ENCODE results near the gene TMPRSS6.

The TMPRSS6 gene

GRCh38 chr22:37140686-37141323 lies 31.3 kb upstream of the TMPRSS6 start:
- no peak for DNase-seq

- no peak for DNase-seq
Measured at GRCh38 chr22:37139762-37140161, 30.2 kb upstream of the TMPRSS6 start.

- no peak for DNase-seq
Measured at GRCh38 chr22:37138849-37139561, 29.5 kb upstream of the TMPRSS6 start.

DNA sequence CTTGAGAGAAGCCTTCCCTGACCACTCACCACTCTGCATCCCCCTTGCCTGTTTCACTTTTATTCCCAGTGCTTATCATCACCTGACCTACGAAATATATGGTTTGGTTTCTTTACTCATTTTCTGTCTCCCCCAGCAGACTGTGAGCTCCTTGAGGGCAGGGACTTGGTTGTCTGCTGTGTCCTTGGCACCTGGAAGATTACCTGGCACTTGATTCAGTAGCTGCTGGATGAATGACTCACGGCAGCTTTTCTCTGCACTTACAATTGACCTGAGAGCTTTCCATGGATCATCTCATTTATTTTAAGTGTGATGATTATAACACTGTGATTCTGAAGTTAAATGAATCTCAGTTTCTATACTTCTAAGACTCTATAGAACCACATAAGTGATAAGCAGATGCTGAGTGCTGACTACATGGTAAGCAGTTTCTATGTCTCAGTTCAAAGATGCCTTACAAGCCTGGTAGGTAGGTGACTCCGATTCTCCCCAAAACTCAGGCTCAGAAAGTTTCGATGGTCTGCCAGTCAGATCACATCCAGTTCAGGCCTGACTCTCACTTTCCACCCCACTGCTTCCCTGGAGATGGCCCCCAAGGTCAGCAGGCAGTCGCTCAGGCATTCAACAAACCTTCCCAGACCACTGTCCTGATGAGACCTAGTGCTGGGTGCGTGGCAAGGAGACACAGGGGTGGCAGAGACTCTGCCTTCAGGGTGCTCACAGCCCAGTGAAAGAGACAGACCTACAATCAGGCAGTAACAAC lies 28.6 kb upstream of the TMPRSS6 start:
- DNase-seq, result no peak

GRCh38 chr22:37137131-37137530 lies 27.6 kb upstream of the TMPRSS6 start:
- no peak for DNase-seq

GRCh38 chr22:37135023-37135422 lies 25.5 kb upstream of the TMPRSS6 start:
- DNase-seq, result no peak

DNA sequence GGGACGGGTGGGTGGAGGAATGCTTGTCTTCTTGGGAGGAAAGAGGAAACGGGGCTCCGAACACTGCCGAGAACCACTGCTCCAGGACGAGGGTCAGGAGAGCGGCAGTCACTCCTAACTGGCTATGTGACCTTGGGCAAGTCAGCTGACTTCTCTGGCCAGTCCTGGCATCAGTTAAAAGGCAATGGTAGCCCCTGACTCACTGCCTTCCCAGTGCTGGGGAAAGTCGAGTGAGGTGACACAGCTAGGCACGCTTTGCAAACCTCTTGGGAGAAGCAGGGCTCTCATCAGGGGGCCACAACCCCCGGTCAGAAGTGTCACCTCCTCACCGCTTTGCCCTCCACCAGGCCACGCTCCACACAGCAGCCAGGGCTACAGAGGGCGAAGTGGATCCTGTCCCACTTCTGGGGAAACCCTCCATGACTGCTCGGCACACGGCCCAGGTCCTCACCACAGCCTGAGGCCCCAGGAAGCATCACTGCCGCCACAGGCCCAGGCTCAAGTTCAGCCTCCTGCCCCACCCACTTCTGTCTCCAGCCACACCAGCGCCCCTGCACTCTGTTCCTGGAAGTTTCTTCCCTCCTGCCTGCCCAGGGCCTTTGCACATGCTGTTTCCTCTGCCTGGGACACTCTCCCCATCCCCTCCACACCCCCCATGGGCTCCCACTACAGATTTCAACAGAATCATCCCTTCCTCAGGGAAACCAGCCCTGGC lies 23.9 kb upstream of the TMPRSS6 start:
- peak in 1 of 2 donors; percentile 10 for DNase-seq

GRCh38 chr22:37132773-37133172 lies 23.3 kb upstream of the TMPRSS6 start:
- no peak for DNase-seq

GRCh38 chr22:37129866-37130441 lies 20.4 kb upstream of the TMPRSS6 start:
- DNase-seq, result no peak

DNA sequence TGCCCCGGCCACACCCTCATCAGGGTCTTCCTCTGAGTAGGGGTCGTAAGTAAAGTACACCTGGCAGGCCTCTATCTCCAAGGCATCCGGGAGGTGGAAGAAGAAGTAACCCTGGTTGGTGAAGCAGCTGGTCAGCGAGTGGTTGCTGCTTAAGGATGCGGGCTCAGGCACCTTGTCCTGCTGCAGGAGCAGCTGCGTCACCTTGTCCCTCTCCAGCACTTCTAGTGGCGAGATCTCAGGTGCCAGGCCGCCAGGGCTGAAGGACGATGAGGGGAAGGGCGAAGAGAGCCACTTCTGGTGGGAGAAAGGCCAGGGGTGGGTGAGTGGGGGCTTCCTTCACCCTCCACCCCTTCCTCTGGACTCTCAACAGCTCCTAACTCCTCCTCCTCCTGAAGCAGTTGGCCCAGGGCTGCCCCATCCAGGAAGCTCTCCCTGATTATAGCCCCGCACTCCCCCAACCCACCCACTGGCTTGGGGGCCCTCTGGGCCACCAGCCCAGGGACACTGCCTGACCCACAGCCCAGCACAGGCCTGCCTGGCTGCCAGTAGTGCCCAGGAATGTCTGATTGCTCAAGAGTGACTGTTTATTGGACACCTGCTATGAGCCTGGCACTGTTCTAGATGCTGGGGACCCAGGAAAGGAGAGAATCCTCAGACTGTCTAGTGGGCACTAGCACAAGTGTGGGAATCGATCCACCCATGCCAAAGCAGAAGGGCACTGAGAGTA lies 19.2 kb upstream of the TMPRSS6 start:
- DNase-seq, result no peak

GRCh38 chr22:37127350-37127878 lies 17.9 kb upstream of the TMPRSS6 start:
- no peak for DNase-seq

DNA sequence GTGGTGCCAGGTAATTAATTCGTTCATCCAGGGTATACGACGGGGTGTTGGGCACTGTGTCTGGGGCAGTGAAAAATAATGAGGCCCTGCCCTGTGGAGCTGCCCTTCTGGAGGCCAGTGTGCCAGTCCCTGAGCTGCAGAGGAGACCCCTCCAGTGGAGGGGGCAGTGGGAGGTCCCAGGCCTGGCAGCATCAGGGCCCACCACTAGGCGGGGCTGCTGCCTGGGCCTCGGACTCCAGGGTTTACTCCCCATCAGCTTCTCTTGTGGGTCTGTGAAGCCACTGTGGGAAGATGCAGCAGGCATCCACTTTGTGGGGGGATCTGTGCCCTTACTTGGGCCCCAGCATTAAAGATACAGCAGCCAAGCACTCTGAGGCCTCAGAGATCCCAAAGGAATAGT lies 17.4 kb upstream of the TMPRSS6 start:
- no peak for DNase-seq

DNA sequence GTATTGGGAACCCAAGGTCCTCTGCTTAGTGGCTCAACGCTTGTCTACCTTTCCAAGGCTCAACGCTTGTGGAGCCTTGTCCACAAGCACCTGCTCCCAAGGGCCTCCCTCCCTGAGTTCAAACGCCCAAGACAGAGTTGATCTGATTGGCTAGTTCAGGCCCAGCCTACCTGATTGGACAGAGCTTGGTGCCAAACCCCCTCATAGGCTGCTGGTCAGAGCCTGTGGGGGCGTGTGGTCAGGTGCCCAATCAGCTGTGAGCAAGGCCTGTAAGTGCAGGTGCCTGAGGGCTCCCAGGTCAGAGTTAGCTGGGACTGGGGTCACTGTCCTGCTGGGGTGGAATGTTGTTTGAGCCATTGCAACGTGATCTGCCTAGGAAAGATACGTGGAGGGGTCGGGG lies 16.9 kb upstream of the TMPRSS6 start:
- DNase-seq, result no peak

DNA sequence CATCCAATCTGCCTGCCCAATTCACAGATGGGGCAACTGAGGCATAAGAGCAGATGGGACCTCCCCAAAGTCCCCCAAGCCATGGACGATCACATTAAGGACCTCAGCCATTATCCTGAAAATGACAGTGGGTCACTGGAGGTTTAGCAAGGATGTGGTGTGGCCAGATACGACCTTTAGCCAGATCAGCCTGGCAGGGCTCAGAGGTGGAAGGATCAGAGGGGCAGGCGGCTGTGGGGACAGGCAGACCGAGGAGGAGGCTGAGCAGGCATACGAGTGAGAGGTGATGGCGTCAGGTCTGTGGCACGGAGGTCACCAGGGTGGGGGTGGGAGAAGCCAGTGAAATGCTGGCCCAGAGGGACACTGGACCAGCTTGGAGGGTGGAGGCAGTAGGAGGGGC lies 14.1 kb upstream of the TMPRSS6 start:
- DNase-seq, result no peak

GRCh38 chr22:37122598-37123180 lies 13.2 kb upstream of the TMPRSS6 start:
- no peak for DNase-seq

DNA sequence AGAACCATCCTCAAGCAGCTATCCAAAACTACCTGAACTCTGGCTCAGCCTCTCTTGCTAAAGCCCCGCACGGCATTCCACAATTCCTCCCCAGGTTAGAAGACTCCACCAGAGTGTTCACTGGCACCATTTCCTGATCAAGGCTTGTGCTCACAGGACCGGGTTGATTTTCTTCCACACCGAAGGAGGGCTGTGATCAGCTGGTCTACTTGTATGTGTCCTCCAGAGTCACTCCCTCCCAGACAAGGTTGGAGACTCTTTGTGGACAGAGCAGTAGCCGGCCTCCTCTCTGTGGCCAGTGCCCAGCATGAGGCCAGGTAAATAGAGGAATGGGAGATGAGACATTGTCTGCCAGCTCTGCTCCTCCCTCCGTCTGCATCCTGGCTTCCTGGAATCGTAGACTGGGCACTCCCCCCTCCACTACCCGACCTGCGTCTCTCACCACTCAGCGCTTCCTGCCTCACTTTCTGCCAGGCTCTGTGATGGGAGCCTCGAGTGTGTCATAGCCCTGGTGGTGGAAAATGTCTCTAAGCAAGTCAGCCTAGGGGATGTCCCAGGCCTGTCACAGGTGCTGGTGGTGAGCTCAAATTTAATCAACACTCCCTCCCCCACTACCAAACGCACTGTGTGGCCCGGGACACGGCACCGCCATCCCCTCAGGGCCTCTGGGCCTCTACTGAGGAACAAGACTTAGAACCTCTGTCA lies 12.5 kb upstream of the TMPRSS6 start:
- no peak for DNase-seq

GRCh38 chr22:37120569-37121340 lies 11.2 kb upstream of the TMPRSS6 start:
- no peak for DNase-seq

DNA sequence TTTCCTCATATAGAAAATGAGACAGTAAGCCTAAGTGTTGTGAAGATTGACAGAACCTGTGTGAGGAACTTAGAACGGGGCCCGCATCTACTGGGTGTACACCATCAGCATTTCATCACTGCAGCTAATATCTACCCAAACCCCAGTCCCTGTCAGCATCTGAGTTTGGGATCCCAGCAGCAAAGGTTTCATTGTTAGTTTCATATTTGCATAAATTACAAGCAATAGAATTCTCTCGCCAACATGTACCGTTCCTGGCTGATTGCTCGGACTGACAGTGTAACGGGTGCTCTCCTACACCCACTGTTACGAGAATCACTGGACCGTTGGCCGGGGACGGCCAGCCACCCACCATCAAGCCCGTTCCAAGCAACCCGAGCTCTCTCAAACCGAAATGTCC lies 10.4 kb upstream of the TMPRSS6 start:
- DNase-seq, result no peak

- DNase-seq, result no peak
Measured at GRCh38 chr22:37118083-37118482, 8.6 kb upstream of the TMPRSS6 start.

DNA sequence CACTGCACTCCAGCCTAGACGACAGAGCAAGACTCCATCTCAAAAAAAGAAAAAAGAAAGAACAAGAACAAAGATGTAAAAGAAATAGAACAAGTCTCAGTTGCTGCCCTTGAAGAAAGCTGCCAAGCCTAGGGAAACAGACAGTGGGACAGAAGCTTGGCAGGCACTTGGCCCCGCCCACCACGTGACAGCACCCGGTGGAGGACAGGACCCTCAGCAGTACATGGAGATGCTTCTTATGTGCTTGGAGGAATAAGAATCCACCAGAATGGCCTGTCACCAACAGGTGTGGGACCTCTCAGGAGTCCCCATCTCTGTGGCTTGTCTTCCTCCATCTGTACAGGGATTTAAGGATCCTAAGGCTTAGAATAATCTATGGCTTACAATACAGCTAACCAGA lies 7.6 kb upstream of the TMPRSS6 start:
- DNase-seq, result no peak

All from inflammatory macrophage (primary cell).